HG03103 (cell line): ENCODE results near the gene NKD2.

ENCODE experiments used
- ATAC-seq: cut with Tn5 transposase; IDR thresholded peaks from one replicate; pipeline ENCODE4 v1.9.1; 2021; ENCODE audit warnings: low read depth; ENCODE audit not compliant: unreplicated experiment

NKD2 gene

GRCh38 chr5:1028481-1029281 lies 20.1 kb downstream of the NKD2 start:
- ATAC-seq: no peak

- no peak for ATAC-seq
Measured at GRCh38 chr5:1029282-1029944, 20.8 kb downstream of the NKD2 start.

GRCh38 chr5:1029945-1030625 lies 21.5 kb downstream of the NKD2 start:
- no peak for ATAC-seq

- no peak for ATAC-seq
Measured at GRCh38 chr5:1030801-1031271, 22.2 kb downstream of the NKD2 start.

GRCh38 chr5:1031306-1031959 lies 22.8 kb downstream of the NKD2 start:
- ATAC-seq: no peak

- ATAC-seq: no peak
Measured at GRCh38 chr5:1032011-1032410, 23.4 kb downstream of the NKD2 start.

GRCh38 chr5:1032551-1033027 lies 24.0 kb downstream of the NKD2 start:
- ATAC-seq: no peak

GRCh38 chr5:1033178-1033577 lies 24.6 kb downstream of the NKD2 start:
- ATAC-seq: no peak

GRCh38 chr5:1033606-1034420 lies 25.2 kb downstream of the NKD2 start:
- no peak for ATAC-seq

GRCh38 chr5:1034421-1034905 lies 25.9 kb downstream of the NKD2 start:
- no peak for ATAC-seq

- no peak for ATAC-seq
Measured at GRCh38 chr5:1034986-1035385, 26.4 kb downstream of the NKD2 start.

- no peak for ATAC-seq
Measured at GRCh38 chr5:1035421-1036405, 27.1 kb downstream of the NKD2 start.

GRCh38 chr5:1036504-1037122 lies 28.0 kb downstream of the NKD2 start:
- no peak for ATAC-seq

- no peak for ATAC-seq
Measured at GRCh38 chr5:1037123-1037670, 28.6 kb downstream of the NKD2 start.

GRCh38 chr5:1037671-1038416 lies 29.2 kb downstream of the NKD2 start:
- no peak for ATAC-seq

- ATAC-seq: no peak
Measured at GRCh38 chr5:1038417-1039209, 30.0 kb downstream of the NKD2 start.

GRCh38 chr5:1039210-1039548 lies 30.6 kb downstream of the NKD2 start:
- no peak for ATAC-seq
